Measurements from ENCODE around the gene SRPK2. TPM values are rescaled to one million over a fixed set of nuclear protein-coding genes. Genes with fewer than 3 reads are reported as not detected.

SRPK2 gene
- total and polyA plus RNA-seq, 2 of the 8 experiments (the other 6 are each of a cell fraction or from before 2014, with no cell fraction given), result 10.0 to 47.1 TPM

GRCh38 chr7:105286441-105286840 lies 102.3 kb downstream of the SRPK2 start:
- peaks cover 0 to 3% of the 10 kb centered on the region in 2 experiments for H4K20me1 ChIP-seq (replicated peaks in 1 of 2; ENCODE audit: control insufficient read depth in 1 of 2, insufficient read depth in 2 of 2, low read length in 2 of 2)
- ChIA-PET CTCF (ENCODE audit: partially characterized antibody) (no interaction called here), POLR2A (ENCODE audit: partially characterized antibody) (interaction anchor here (0.6 kb wide), 1 partner anchor 170 kb away, joined by 3 read pairs; no protein-coding TSS in a partner anchor)
- H3K4me3 ChIP-seq (ENCODE audit: extremely low read depth in 1 of 4, insufficient read depth in 2 of 4, low read depth in 3 of 4, low read length in 4 of 4), result no peak overlapping the region
- H3K18ac ChIP-seq (ENCODE audit: extremely low read depth, low read length), result no peak overlapping the region
- H4K5ac ChIP-seq (ENCODE audit: insufficient read length, low read depth, low read length), result no peak overlapping the region
- H2BK12ac ChIP-seq (ENCODE audit: low read depth, low read length), result no peak overlapping the region
- FAIRE-seq (no peak), DNase-seq (ENCODE audit: low read depth in 1 of 2, low spot score in 2 of 2) (no peak)
- H2AFZ ChIP-seq (ENCODE audit: low read length), result no peak overlapping the region
- no peak overlapping the region for H3K4me2 ChIP-seq (ENCODE audit: insufficient read depth in 1 of 2, low read depth in 2 of 2, low read length in 2 of 2)
- no peaks in the 10 kb centered on the region for H3K4me1 ChIP-seq (replicated peaks in 1 of 4; ENCODE audit: control insufficient read depth in 3 of 4, insufficient read depth in 4 of 4, low read length in 3 of 4)
- H2BK20ac ChIP-seq (ENCODE audit: low read length), result no peak overlapping the region
- H3K27me3 ChIP-seq (replicated peaks in 1 of 4; ENCODE audit: control insufficient read depth in 3 of 4, extremely low read depth in 1 of 4, insufficient read depth in 3 of 4, low read length in 3 of 4), result no peaks in the 10 kb centered on the region
- H3K27ac ChIP-seq (ENCODE audit: low read depth, low read length), result no peak overlapping the region
- no peak overlapping the region for H2AK5ac ChIP-seq (ENCODE audit: low read depth, low read length)
- H2BK5ac ChIP-seq (ENCODE audit: low read depth, low read length), result no peak overlapping the region
- H3K4ac ChIP-seq (replicated peaks; ENCODE audit: insufficient read length, low read depth, low read length), result no peak overlapping the region
- no peak overlapping the region for H4K8ac ChIP-seq (ENCODE audit: extremely low read depth, insufficient read depth, low read length)
- H3K9ac ChIP-seq (replicated peaks in 1 of 4; ENCODE audit: extremely low read depth in 1 of 4, low read depth in 3 of 4, low read length in 3 of 4), result no peak overlapping the region
- H3K14ac ChIP-seq (ENCODE audit: insufficient read length), result no peak overlapping the region
- no peak overlapping the region for H4K91ac ChIP-seq (replicated peaks; ENCODE audit: insufficient read length, low read length)
- H3K36me3 ChIP-seq (ENCODE audit: control insufficient read depth in 2 of 4, insufficient read depth in 4 of 4, low read length in 3 of 4), result no peaks in the 10 kb centered on the region
- no peaks in the 10 kb centered on the region; the same call in 1 of the 2 replicates for H3K79me1 ChIP-seq (ENCODE audit: low read depth, low read length)
- no peaks in the 10 kb centered on the region for H3K23me2 ChIP-seq (ENCODE audit: low read depth, low read length)
- 87% methylated on average over 3 of the region's 3 CpGs; no CpG with 5 or more reads in 1 of the 2 experiments for WGBS, 2 experiments (ENCODE audit: extremely low coverage in 1 of 2, insufficient coverage in 1 of 2, insufficient read length in 1 of 2, insufficient replicate concordance in 2 of 2, low coverage in 1 of 2, low lambda C conversion rate in 2 of 2, missing lambda C conversion rate in 1 of 2)
- H3K9me3 ChIP-seq (ENCODE audit: insufficient read depth in 2 of 2, low read depth in 1 of 2, low read length in 1 of 2), result no peaks in the 10 kb centered on the region
- H2BK120ac ChIP-seq (replicated peaks; ENCODE audit: low read depth, low read length), result no peak overlapping the region
- no peak overlapping the region for H3K56ac ChIP-seq (replicated peaks; ENCODE audit: insufficient read length, low read depth, low read length)
- no peak overlapping the region for H3K23ac ChIP-seq (ENCODE audit: insufficient read length)
- H3K79me2 ChIP-seq (ENCODE audit: control insufficient read depth in 1 of 2, insufficient read depth in 2 of 2, low read length in 2 of 2), result peaks cover 0 to 63% of the 10 kb centered on the region in 2 experiments; a peak in 2 of 4 replicates
- no peak overlapping the region for H2BK15ac ChIP-seq (ENCODE audit: low read length)
- TF ChIP-seq ZNF274 (IDR thresholded peaks at IDR 0.05; ENCODE audit: borderline replicate concordance, extremely low read depth, low read length) (no peak), KDM4A (IDR thresholded peaks at IDR 0.05; ENCODE audit: low read depth, low read length, severe bottlenecking) (no peak), CBX8 (IDR thresholded peaks at IDR 0.05; ENCODE audit: borderline replicate concordance, low read depth, low read length) (no peak), KDM5A (IDR thresholded peaks at IDR 0.05; ENCODE audit: low read length) (no peak), PHF8 (conservative IDR thresholded peaks at IDR 0.05; ENCODE audit: low read depth, low read length) (no peak), EP300 (IDR thresholded peaks at IDR 0.05; ENCODE audit: borderline replicate concordance in 1 of 2, low read depth in 2 of 2, low read length in 2 of 2) (no peak), SIRT6 (IDR thresholded peaks at IDR 0.05; ENCODE audit: low read length) (no peak), MAFK (IDR thresholded peaks at IDR 0.05; ENCODE audit: low read depth, low read length) (no peak), ATF2 (IDR thresholded peaks at IDR 0.05; ENCODE audit: low read length) (no peak), JUND (IDR thresholded peaks at IDR 0.05; ENCODE audit: low read length) (no peak), SIN3A (conservative IDR thresholded peaks at IDR 0.05 in 1 of 2, IDR thresholded peaks at IDR 0.05 in 1 of 2; ENCODE audit: low read depth in 1 of 2, low read length in 2 of 2) (no peak), JUN (IDR thresholded peaks at IDR 0.05; ENCODE audit: low read depth, low read length) (no peak)
